Measurements from ENCODE around the gene DNLZ. TPM values are rescaled to one million over a fixed set of nuclear protein-coding genes. Genes with fewer than 3 reads are reported as not detected.

Gene DNLZ
- total and polyA plus RNA-seq, 9 of the 15 experiments (the other 6 are each of a cell fraction or from before 2014, with no cell fraction given), result 0.17 to 44.6 (median 3.4) TPM

- no peak for TF ChIP-seq PBX2 (CRISPR knock-in tag; IDR thresholded peaks at IDR 0.05; ENCODE audit: low read depth)
- no peak for TF ChIP-seq PBX2 (tag; conservative IDR thresholded peaks at IDR 0.05; ENCODE audit: low read depth)
- TF ChIP-seq, protein P1, sequence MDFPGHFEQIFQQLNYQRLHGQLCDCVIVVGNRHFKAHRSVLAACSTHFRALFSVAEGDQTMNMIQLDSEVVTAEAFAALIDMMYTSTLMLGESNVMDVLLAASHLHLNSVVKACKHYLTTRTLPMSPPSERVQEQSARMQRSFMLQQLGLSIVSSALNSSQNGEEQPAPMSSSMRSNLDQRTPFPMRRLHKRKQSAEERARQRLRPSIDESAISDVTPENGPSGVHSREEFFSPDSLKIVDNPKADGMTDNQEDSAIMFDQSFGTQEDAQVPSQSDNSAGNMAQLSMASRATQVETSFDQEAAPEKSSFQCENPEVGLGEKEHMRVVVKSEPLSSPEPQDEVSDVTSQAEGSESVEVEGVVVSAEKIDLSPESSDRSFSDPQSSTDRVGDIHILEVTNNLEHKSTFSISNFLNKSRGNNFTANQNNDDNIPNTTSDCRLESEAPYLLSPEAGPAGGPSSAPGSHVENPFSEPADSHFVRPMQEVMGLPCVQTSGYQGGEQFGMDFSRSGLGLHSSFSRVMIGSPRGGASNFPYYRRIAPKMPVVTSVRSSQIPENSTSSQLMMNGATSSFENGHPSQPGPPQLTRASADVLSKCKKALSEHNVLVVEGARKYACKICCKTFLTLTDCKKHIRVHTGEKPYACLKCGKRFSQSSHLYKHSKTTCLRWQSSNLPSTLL (IDR thresholded peaks at IDR 0.05), result no peak
- peak; percentile 32; the same call in 1 of the 2 replicates for TF ChIP-seq NBN (IDR thresholded peaks at IDR 0.05; ENCODE audit: low read depth)
- no peak for TF ChIP-seq THAP12 (CRISPR knock-in tag; IDR thresholded peaks at IDR 0.05)
- TF ChIP-seq CHD2 (IDR thresholded peaks at IDR 0.05; ENCODE audit: low read depth, low read length), result no peak
- TF ChIP-seq HMG20A (CRISPR knock-in tag; conservative IDR thresholded peaks at IDR 0.05), result no peak
- TF ChIP-seq ZNF165 (CRISPR knock-in tag; IDR thresholded peaks at IDR 0.05; ENCODE audit: borderline replicate concordance), result no peak
- TF ChIP-seq ZNF644 (tag; IDR thresholded peaks at IDR 0.05; ENCODE audit: low read depth), result no peak
- TF ChIP-seq RBM15 (IDR thresholded peaks at IDR 0.05; ENCODE audit: insufficient read depth, low read length), result no peak
- TF ChIP-seq ZNF830 (CRISPR knock-in tag; IDR thresholded peaks at IDR 0.05), result no peak
- TF ChIP-seq ZHX1 (conservative IDR thresholded peaks at IDR 0.05; ENCODE audit: low read length), result no peak
- TF ChIP-seq POLR2B (IDR thresholded peaks at IDR 0.05; ENCODE audit: low read depth, partially characterized antibody), result no peak
Observed at GRCh38 chr9:136309806-136310220, 53.7 kb downstream of the DNLZ start (continued).

Data from K562 (cell line).